Sigmoid colon (tissue), 7 donors: ENCODE data around the gene PACS1. TPM values are rescaled to one million over a fixed set of nuclear protein-coding genes. Genes with fewer than 3 reads are reported as not detected.

ENCODE experiments used
- DNase-seq: peaks from one replicate; pipeline ENCODE4 v3.0.0-alpha.2; 2019
- H3K27ac ChIP-seq, 4 donors: fragments of 200-600 bp; sonication (generic); one replicate each; pipeline ENCODE4 v1.5.1; 2016 to 2019; ENCODE audit warnings: mild to moderate bottlenecking in 1 of 4
- H3K27me3 ChIP-seq, 3 donors: fragments of 200-600 bp; sonication (generic); one replicate each; pipeline ENCODE4 v1.5.1; 2019; ENCODE audit warnings: mild to moderate bottlenecking in 1 of 3
- H3K36me3 ChIP-seq, 4 donors: fragments of 200-600 bp; sonication (generic); one replicate each; pipeline ENCODE4 v1.5.1; 2016 to 2019
- H3K4me1 ChIP-seq, 4 donors: fragments of 200-600 bp; sonication (generic); one replicate each; pipeline ENCODE4 v1.5.1; 2017 to 2019
- H3K4me3 ChIP-seq, 4 donors: fragments of 200-600 bp; sonication (generic); one replicate each; pipeline ENCODE4 v1.5.1; 2017 to 2019; ENCODE audit warnings: mild to moderate bottlenecking in 2 of 4, moderate library complexity in 1 of 4
- H3K9me3 ChIP-seq, 4 donors: fragments of 200-600 bp in 3 of 4; sonication (generic) in 3 of 4; one replicate each; pipeline versions ENCODE4 v1.5.1 to v1.6.1; 2013 to 2019
- EP300 ChIP-seq, 4 donors: sonication (generic); formaldehyde crosslinking; IDR thresholded peaks; one replicate each; pipeline ENCODE4 v1.6.1; 2017; ENCODE audit warnings: antibody characterized with exemption in 4 of 4
- POLR2A ChIP-seq, 2 donors: fragments of 450-650 bp; IDR thresholded peaks; one replicate each; pipeline ENCODE4 v1.6.1; 2016; ENCODE audit warnings: antibody characterized with exemption in 2 of 2, mild to moderate bottlenecking in 2 of 2, moderate library complexity in 2 of 2
- POLR2AphosphoS5 ChIP-seq, 4 donors: sonication (generic); formaldehyde crosslinking; IDR thresholded peaks; one replicate each; pipeline ENCODE4 v1.6.1; 2017; ENCODE audit warnings: antibody characterized with exemption in 4 of 4
- WGBS, 2 donors: extraction: QIAGEN DNeasy Blood & Tissue Kit; methylation state at CpG; one replicate each; pipeline ENCODE4 v1.1.7; 2013; 5-methylcytosine and 5-hydroxymethylcytosine counted together
- intact Hi-C: fragments of 100-400 bp; cut with DNase I; formaldehyde crosslinking; loops from one replicate; pipeline ENCODE4 v1.15.1; 2023
- polyA plus RNA-seq, 3 donors: library from polyadenylated mRNA; stranded (reverse); fragments of 200-250 nt; gene quantifications; one replicate each; pipeline ENCODE4 v1.2.3, GENCODE V29; 2013
- total RNA-seq, 4 donors: library from RNA; depleted of rRNA; stranded (reverse); fragments of >200 nt; gene quantifications; one replicate each; pipeline ENCODE4 v1.1.0, GENCODE V29; 2016
- TF ChIP-seq, protein P1 (sequence below), 4 experiments: fragments of 450-650 bp in 3 of 4; fragments of 200-600 bp in 1 of 4; IDR thresholded peaks; one replicate each; pipeline ENCODE4 v1.5.1; 2016 to 2019; ENCODE audit warnings: antibody characterized with exemption in 4 of 4, mild to moderate bottlenecking in 3 of 4, moderate library complexity in 2 of 4
- donor health status: healthy with polysubstance abuse.
- donor health status: Bipolar disorder and iron deficiency.
- donor health status: healthy.

Gene PACS1
- total and polyA plus RNA-seq, 7 donors, result 2.1 to 75.9 (median 22.8) TPM

DNA sequence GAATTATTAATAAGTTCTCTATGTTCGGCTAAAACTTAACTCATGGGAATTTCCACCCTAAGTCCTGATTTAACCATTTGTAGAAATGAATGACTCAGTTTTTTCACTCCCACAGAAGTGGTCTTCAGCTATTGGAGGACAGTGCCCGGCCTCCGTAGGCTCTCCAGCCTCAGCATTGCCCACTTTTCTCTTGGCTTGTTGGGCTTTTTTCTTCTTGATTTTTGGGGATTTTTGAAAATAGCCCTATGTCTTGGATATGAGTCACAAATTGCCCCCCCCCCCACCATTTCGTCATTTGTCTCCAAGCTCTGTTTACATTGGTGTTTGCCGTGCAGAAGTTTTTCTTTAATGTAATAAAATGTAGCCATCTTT, 66.7 kb downstream of the PACS1 start:
- no peak for DNase-seq
- TF ChIP-seq, protein P1, sequence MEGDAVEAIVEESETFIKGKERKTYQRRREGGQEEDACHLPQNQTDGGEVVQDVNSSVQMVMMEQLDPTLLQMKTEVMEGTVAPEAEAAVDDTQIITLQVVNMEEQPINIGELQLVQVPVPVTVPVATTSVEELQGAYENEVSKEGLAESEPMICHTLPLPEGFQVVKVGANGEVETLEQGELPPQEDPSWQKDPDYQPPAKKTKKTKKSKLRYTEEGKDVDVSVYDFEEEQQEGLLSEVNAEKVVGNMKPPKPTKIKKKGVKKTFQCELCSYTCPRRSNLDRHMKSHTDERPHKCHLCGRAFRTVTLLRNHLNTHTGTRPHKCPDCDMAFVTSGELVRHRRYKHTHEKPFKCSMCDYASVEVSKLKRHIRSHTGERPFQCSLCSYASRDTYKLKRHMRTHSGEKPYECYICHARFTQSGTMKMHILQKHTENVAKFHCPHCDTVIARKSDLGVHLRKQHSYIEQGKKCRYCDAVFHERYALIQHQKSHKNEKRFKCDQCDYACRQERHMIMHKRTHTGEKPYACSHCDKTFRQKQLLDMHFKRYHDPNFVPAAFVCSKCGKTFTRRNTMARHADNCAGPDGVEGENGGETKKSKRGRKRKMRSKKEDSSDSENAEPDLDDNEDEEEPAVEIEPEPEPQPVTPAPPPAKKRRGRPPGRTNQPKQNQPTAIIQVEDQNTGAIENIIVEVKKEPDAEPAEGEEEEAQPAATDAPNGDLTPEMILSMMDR (IDR thresholded peaks at IDR 0.05), result no peak
- TF ChIP-seq EP300 (IDR thresholded peaks at IDR 0.05) (no peak), POLR2A (IDR thresholded peaks at IDR 0.05) (no peak), POLR2AphosphoS5 (IDR thresholded peaks at IDR 0.05) (no peak)
- H3K9me3 ChIP-seq, result no peaks in the 10 kb centered on the region
- H3K27me3 ChIP-seq, result no peaks in the 10 kb centered on the region
- H3K4me3 ChIP-seq, result no peak overlapping the region
- H3K4me1 ChIP-seq, result peaks cover 0 to 13% (median 4%) of the 10 kb centered on the region in 4 donors
- intact Hi-C loops, result no loop called here
- H3K36me3 ChIP-seq, result no peaks in the 10 kb centered on the region
- 49 to 58% methylated on average over 5 of the region's 5 CpGs for WGBS, 2 donors
- H3K27ac ChIP-seq, result no peak overlapping the region

DNA sequence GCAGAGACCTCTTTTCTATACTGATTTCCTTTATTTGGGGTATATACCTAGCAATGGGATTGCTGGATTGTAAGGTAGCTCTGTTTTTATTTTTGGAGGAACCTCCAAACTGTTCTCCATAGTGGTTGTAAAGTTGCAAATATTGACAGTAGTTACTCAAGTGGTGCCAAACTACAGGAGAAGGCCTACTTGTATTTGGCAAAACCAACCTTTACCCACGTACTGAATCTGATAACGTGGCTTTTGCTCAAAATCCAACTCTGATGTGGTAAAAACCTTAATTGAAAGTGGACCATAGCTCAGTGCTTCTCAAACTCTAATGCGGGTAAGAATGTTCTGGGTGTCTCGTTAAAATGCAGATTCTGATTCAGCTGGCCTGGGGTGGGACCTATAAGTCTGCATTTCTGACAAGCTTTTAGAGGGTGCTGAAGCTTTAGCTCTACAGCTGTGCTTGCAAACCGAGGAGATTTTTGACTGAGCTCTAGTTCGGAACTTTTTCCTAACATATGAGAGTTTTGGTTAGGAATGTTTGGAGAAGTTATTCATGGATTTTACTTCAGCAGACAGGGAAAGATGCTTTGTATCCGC, 69.8 kb downstream of the PACS1 start:
- WGBS, 2 donors, result 94% methylated on average over 7 of the region's 7 CpGs
- Histone ChIP-seq H3K4me3 (no peak overlapping the region), H3K27me3 (no peaks in the 10 kb centered on the region), H3K27ac (no peak overlapping the region), H3K36me3 (no peaks in the 10 kb centered on the region), H3K9me3 (no peaks in the 10 kb centered on the region), H3K4me1 (peaks cover 0 to 13% (median 4%) of the 10 kb centered on the region in 4 donors)
- no peak for DNase-seq
- no peak for TF ChIP-seq POLR2A (IDR thresholded peaks at IDR 0.05)
- intact Hi-C loops, result no loop called here

DNA sequence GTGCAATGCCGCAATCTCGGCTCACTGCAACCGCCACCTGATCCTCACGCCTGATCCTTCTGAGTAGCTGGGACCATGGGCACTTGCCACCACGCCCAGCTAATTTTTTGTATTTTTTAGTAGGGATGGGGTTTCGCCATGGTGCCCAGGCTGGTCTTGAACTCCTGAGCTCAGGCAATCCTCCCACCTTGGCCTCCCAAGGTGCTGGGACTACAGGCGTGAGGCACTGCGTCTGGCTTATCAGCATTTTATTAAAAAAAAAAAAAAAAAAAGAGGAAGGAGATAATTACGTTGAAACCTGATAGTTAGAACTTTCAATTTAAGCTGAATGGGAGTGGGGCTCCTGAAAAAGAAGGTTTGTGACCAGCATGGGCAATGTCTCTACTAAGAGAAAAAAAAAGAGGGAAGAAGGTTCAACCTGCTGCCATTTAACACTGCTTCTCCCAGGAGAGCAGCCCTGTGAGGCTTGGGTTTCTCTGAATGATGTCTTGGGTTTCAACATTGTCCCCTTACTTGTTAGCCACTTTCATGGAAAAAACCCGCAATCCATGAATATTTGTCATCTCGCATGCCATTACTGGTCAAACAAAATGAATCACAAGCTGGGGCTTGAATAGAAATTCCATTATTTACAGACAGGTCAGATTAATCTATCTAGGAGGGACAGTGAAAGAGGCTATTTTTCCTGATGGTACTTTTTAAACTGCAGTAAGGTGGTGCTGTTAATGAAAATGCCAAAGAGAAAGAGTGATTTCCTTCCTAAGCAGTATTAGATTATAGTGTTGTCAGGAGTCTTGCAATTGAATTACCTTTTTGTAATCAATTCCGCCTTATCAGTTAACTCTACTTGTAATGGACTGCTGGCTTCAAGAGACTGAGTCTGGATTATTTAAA, 72.5 kb downstream of the PACS1 start:
- no peak overlapping the region for H3K4me3 ChIP-seq
- no peak for TF ChIP-seq EP300 (IDR thresholded peaks at IDR 0.05)
- TF ChIP-seq POLR2AphosphoS5 (IDR thresholded peaks at IDR 0.05), result no peak
- TF ChIP-seq, protein P1 (IDR thresholded peaks at IDR 0.05), result no peak
- no peak for TF ChIP-seq POLR2A (IDR thresholded peaks at IDR 0.05)
- 90 to 94% methylated on average over 12 of the region's 12 CpGs for WGBS, 2 donors
- peaks cover 0 to 6% (median 1%) of the 10 kb centered on the region in 4 donors for H3K4me1 ChIP-seq
- H3K9me3 ChIP-seq, result no peaks in the 10 kb centered on the region
- H3K27me3 ChIP-seq, result no peaks in the 10 kb centered on the region
- H3K36me3 ChIP-seq, result no peaks in the 10 kb centered on the region
- no peak for DNase-seq
- H3K27ac ChIP-seq, result no peak overlapping the region
- intact Hi-C loops, result no loop called here

DNA sequence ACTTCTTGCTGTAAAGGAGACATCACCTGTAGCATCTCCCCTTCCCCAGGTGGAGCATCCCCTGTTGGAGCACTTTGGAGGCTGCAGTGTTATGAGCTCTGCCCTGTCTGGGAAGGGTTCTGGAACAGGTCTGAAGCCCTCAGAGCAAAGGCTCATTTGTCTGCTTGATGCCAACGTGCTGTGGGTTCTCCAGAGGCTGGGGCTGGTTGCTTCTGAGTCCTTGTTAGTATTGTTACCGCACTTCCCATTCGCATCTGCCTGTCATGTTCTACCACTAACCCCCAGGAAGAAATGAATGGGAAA, 73.1 kb downstream of the PACS1 start:
- 92 to 93% methylated on average over 3 of the region's 3 CpGs for WGBS, 2 donors
- H3K4me3 ChIP-seq, result no peak overlapping the region
- H3K9me3 ChIP-seq, result no peaks in the 10 kb centered on the region
- H3K4me1 ChIP-seq, result peaks cover 0 to under 1% (median 0%) of the 10 kb centered on the region in 4 donors
- intact Hi-C loops, result no loop called here
- DNase-seq, result no peak
- no peaks in the 10 kb centered on the region for H3K36me3 ChIP-seq
- no peaks in the 10 kb centered on the region for H3K27me3 ChIP-seq
- no peak overlapping the region for H3K27ac ChIP-seq
- no peak for TF ChIP-seq POLR2AphosphoS5 (IDR thresholded peaks at IDR 0.05)
- TF ChIP-seq, protein P1 (IDR thresholded peaks at IDR 0.05), result no peak
- no peak for TF ChIP-seq EP300 (IDR thresholded peaks at IDR 0.05)
- TF ChIP-seq POLR2A (IDR thresholded peaks at IDR 0.05), result no peak

DNA sequence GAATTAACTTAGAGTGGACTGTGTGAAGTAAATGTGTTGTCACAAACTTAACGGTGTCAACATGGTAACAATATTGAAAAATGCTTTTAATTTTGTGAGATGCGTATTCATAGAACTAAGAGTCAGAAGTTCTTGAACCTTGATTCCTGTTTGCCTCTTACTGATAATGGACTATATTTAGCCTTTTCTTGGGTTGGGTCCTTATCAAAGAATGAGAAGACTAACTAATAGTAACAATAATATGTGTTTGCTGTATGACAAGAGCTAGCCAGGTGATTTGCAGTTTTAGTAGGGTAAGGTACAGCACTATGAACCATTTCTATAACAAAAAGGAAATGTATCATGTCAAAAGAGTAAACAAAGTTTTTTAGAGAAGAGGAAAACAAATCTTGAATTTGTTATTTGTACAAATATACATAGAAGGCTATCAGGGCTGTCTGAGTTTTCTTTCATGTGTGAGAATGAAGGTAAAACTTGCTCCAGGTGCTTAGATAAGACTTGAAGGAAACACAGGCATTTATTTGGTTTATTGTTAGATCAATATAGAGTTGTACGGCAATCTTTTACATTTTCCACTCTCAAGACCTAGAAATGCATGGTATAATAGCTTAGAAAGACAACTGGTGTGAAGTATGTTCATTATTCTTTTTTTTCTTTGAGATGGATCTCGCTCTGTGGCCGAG, 74.1 kb downstream of the PACS1 start:
- no peak overlapping the region for H3K27ac ChIP-seq
- intact Hi-C loops, result no loop called here
- WGBS, 2 donors, result 90 to 95% methylated on average over 5 of the region's 5 CpGs

More for the DNA sequence above, 74.1 kb downstream of the PACS1 start:
- TF ChIP-seq EP300 (IDR thresholded peaks at IDR 0.05), result no peak
- TF ChIP-seq, protein P1 (IDR thresholded peaks at IDR 0.05), result no peak
- TF ChIP-seq POLR2A (IDR thresholded peaks at IDR 0.05), result no peak
- TF ChIP-seq POLR2AphosphoS5 (IDR thresholded peaks at IDR 0.05), result no peak
- Histone ChIP-seq H3K4me1 (no peaks in the 10 kb centered on the region), H3K27me3 (no peaks in the 10 kb centered on the region), H3K4me3 (no peak overlapping the region), H3K36me3 (no peaks in the 10 kb centered on the region), H3K9me3 (no peaks in the 10 kb centered on the region)
- DNase-seq, result no peak
